Measurements from ENCODE around the gene GPS2.

Gene GPS2

GRCh38 chr17:7329997-7330637 lies 15.0 kb upstream of the GPS2 start:
- Histone ChIP-seq H3K4me3 (ENCODE audit: low read length) (peak overlapping the region; percentile 100), H3K4me1 (ENCODE audit: control insufficient read depth, low read length) (peaks cover 60% of the 10 kb centered on the region), H3K9me2 (replicated peaks; ENCODE audit: control insufficient read depth, low read length) (no peaks in the 10 kb centered on the region), H3F3A (ENCODE audit: control insufficient read depth, insufficient read depth) (peaks cover 11% of the 10 kb centered on the region), H3K4me2 (ENCODE audit: low read length) (peak overlapping the region; percentile 90), H3K27me3 (ENCODE audit: control insufficient read depth, low read length) (no peaks in the 10 kb centered on the region), H3K27ac (ENCODE audit: low read depth, low read length) (peak overlapping the region; percentile 94), H3K9me3 (ENCODE audit: control insufficient read depth, insufficient read depth, low read length) (no peaks in the 10 kb centered on the region), H3K36me3 (ENCODE audit: control insufficient read depth, low read length) (peaks cover 22% of the 10 kb centered on the region), H3K79me2 (ENCODE audit: control insufficient read depth, low read length) (peaks cover 26% of the 10 kb centered on the region), H4K20me1 (ENCODE audit: control insufficient read depth, insufficient read depth, low read depth, low read length) (no peaks in the 10 kb centered on the region)
- TF ChIP-seq CTCF (IDR thresholded peaks at IDR 0.05; ENCODE audit: low read depth, low read length, poor library complexity, severe bottlenecking) (no peak), EZH2phosphoT487 (IDR thresholded peaks at IDR 0.05; ENCODE audit: borderline replicate concordance, low read length) (no peak)

DNA sequence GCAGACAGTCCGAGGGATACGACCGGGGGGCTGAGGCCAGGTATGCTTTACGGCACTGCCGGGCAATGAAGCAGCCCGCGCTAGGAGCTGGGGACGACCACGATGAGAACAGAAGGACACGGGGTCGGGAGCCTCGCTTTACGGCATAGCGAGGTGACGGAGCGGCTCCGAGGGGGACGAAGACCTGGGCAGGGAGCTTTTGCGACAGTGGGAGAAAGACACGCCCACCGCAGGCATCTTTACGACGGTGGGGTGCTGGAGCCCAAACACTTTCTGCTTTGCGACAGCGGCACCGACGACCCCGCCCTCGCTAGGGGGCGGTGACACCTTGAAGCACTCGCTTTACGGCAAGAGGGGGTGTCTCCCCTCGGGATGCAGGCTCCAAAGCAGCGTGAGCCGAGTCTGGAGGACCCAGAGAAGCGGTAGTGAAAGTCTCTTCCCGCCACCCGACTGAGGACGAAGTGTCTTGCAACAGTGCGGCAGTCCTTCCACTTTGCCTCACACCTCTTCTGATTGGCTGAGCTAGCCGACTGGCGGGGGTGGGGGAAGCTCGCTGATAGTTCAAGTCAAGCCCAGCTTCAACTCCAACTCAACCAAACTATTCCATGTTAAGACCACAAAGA lies 14.3 kb upstream of the GPS2 start:
- TF ChIP-seq CTCF (IDR thresholded peaks at IDR 0.05; ENCODE audit: low read depth, low read length, poor library complexity, severe bottlenecking) (no peak), EZH2phosphoT487 (IDR thresholded peaks at IDR 0.05; ENCODE audit: borderline replicate concordance, low read length) (no peak)
- H3K4me2 ChIP-seq (ENCODE audit: low read length) = peak overlapping the region; percentile 98
- H3K4me3 ChIP-seq (ENCODE audit: low read length) = peak overlapping the region; percentile 100
- H4K20me1 ChIP-seq (ENCODE audit: control insufficient read depth, insufficient read depth, low read depth, low read length) = no peaks in the 10 kb centered on the region
- H3F3A ChIP-seq (ENCODE audit: control insufficient read depth, insufficient read depth) = peaks cover 11% of the 10 kb centered on the region
- no peaks in the 10 kb centered on the region for H3K27me3 ChIP-seq (ENCODE audit: control insufficient read depth, low read length)
- no peaks in the 10 kb centered on the region for H3K9me3 ChIP-seq (ENCODE audit: control insufficient read depth, insufficient read depth, low read length)
- H3K36me3 ChIP-seq (ENCODE audit: control insufficient read depth, low read length) = peaks cover 26% of the 10 kb centered on the region
- peaks cover 54% of the 10 kb centered on the region for H3K4me1 ChIP-seq (ENCODE audit: control insufficient read depth, low read length)
- peaks cover 28% of the 10 kb centered on the region for H3K79me2 ChIP-seq (ENCODE audit: control insufficient read depth, low read length)
- H3K9me2 ChIP-seq (replicated peaks; ENCODE audit: control insufficient read depth, low read length) = no peaks in the 10 kb centered on the region
- peak overlapping the region; percentile 94 for H3K27ac ChIP-seq (ENCODE audit: low read depth, low read length)

DNA sequence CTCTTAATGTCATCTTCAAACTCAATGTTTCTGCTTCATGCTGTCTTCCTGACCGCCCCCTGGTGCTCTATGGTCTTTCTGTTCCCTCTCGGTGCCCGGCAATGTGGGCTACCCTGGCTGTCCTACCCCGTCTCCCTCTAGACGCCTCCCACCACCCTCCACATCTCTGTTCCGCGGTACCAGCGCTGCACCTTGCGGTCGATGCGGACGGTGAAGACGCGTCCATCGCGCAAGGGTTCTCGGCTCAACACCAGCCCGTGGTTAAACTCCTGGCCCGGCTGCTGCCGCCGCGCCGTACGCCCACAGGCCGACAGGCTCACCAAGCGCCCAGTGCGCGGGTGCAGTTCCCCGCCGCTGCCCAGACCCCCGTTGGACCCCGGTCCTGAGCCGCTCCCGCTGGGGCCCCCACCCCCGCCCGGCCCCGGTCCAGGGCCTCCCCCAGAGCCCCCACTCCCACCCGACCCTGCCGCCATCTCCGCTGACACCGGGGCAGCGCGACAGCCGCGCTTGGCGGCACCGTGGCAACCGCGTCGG lies 13.7 kb upstream of the GPS2 start, which contains the start of gene NEURL4:
TSS of gene NEURL4 (minus strand) at position 496 of the 534 bp plus-strand sequence. CDS start at position 473, 23 bp downstream.
- Histone ChIP-seq H3K27ac (ENCODE audit: low read depth, low read length) (peak within 1 kb of the TSS; percentile 94), H3F3A (ENCODE audit: control insufficient read depth, insufficient read depth) (peaks cover 11% of the 10 kb centered on the region), H3K9me2 (replicated peaks; ENCODE audit: control insufficient read depth, low read length) (no peaks in the 10 kb centered on the region), H3K9me3 (ENCODE audit: control insufficient read depth, insufficient read depth, low read length) (no peaks in the 10 kb centered on the region), H3K4me1 (ENCODE audit: control insufficient read depth, low read length) (peaks cover 52% of the 10 kb centered on the region), H3K36me3 (ENCODE audit: control insufficient read depth, low read length) (peaks cover 32% of the 10 kb centered on the region), H3K4me3 (ENCODE audit: low read length) (peak within 1 kb of the TSS; percentile 100), H3K79me2 (ENCODE audit: control insufficient read depth, low read length) (peaks cover 33% of the 10 kb centered on the region), H3K4me2 (ENCODE audit: low read length) (peak within 1 kb of the TSS; percentile 98), H3K27me3 (ENCODE audit: control insufficient read depth, low read length) (no peaks in the 10 kb centered on the region), H4K20me1 (ENCODE audit: control insufficient read depth, insufficient read depth, low read depth, low read length) (no peaks in the 10 kb centered on the region)
- TF ChIP-seq EZH2phosphoT487 (IDR thresholded peaks at IDR 0.05; ENCODE audit: borderline replicate concordance, low read length) (no peak), CTCF (IDR thresholded peaks at IDR 0.05; ENCODE audit: low read depth, low read length, poor library complexity, severe bottlenecking) (no peak)
